ENCODE results near the gene SLC26A8.
"Not testable (repeated sequence)": the region's sequence is repeated elsewhere in the genome, so short reads cannot be mapped to it uniquely, and the experiment has no call there.

The SLC26A8 gene

DNA sequence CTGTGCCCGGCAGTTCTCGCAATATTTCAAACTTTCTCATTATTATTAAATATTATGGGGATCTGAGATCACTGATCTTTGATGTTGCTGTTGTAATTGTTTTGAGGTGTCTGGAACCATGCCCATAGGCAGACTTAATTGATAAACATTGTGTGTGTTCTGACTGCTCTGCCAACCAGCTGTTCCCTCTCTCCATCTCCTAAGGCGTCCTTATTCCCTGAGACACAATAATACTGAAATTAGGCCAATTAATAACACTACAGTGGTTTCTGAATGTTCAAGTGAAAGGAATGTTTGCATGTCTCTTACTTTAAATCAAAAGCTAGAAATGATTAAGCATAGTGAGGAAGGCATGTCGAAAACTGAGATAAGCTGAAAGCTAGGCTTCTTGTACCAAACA lies 10.8 kb upstream of the SLC26A8 start:
- no peaks in the 10 kb centered on the region for H3K4me1 ChIP-seq (ENCODE audit: insufficient read depth, insufficient read length)
- TF ChIP-seq ZNF274 (IDR thresholded peaks at IDR 0.05; ENCODE audit: low read depth, low read length) (no peak), SUZ12 (IDR thresholded peaks at IDR 0.05; ENCODE audit: extremely low read depth, insufficient read depth, insufficient read length) (no peak), YY1 (IDR thresholded peaks at IDR 0.05; ENCODE audit: insufficient read depth, insufficient read length) (no peak)
- no peak overlapping the region for H3K4me3 ChIP-seq (ENCODE audit: insufficient read length, low read depth)
- no peaks in the 10 kb centered on the region for H3K36me3 ChIP-seq (ENCODE audit: insufficient read depth, insufficient read length, low read length)
- no peak for DNase-seq (ENCODE audit: low read depth, low spot score)
- H3K9me3 ChIP-seq (ENCODE audit: insufficient read depth, low read length) = no peaks in the 10 kb centered on the region
- no peaks in the 10 kb centered on the region for H3K27me3 ChIP-seq (ENCODE audit: insufficient read depth, insufficient read length)
- no peak overlapping the region for H3K9ac ChIP-seq (ENCODE audit: insufficient read length, low read depth)

DNA sequence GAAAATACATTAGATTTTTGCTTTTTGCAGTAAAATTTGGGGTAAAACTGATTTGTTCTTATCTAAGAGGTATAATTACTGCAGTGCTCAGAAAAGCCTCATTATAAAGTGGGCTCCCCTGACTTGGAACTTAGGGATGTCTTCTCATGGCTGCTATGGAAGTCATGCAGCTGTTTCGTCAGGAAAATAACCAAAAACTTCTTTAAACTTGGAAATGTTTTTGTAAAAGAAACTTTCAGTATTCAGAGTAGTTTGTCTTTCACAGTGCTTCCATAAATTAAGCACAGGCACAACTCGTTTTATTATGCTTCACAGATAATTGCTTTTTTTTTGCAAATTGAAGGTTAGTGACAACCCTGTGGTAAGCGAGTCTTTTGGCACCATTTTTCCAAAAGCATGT lies 10.0 kb upstream of the SLC26A8 start:
- no peaks in the 10 kb centered on the region for H3K27me3 ChIP-seq (ENCODE audit: insufficient read depth, insufficient read length)
- no peaks in the 10 kb centered on the region for H3K4me1 ChIP-seq (ENCODE audit: insufficient read depth, insufficient read length)
- H3K4me3 ChIP-seq (ENCODE audit: insufficient read length, low read depth) = no peak overlapping the region
- DNase-seq (ENCODE audit: low read depth, low spot score) = no peak
- no peaks in the 10 kb centered on the region for H3K36me3 ChIP-seq (ENCODE audit: insufficient read depth, insufficient read length, low read length)
- no peaks in the 10 kb centered on the region for H3K9me3 ChIP-seq (ENCODE audit: insufficient read depth, low read length)
- no peak overlapping the region for H3K9ac ChIP-seq (ENCODE audit: insufficient read length, low read depth)
- TF ChIP-seq YY1 (IDR thresholded peaks at IDR 0.05; ENCODE audit: insufficient read depth, insufficient read length) (no peak), SUZ12 (IDR thresholded peaks at IDR 0.05; ENCODE audit: extremely low read depth, insufficient read depth, insufficient read length) (no peak), ZNF274 (IDR thresholded peaks at IDR 0.05; ENCODE audit: low read depth, low read length) (no peak)

DNA sequence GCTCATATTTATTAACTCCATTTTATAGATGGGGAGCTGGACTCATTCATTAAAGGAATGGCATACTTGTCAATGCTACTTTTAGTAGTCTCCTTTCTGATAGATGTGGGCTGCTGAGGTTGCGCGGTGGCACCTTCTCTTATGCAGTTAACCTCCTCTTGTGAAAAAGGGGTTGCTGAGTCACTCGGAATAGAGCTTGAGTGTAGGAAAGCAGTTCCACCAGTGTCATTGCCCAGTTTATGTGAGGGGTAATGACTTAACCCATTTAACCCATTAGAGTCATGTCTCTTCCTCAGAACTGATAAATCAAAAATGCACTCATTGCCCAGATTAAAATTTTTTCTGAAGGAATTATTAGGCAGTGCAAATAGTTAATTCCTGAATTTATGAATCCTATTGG lies 9.5 kb upstream of the SLC26A8 start:
- TF ChIP-seq ZNF274 (IDR thresholded peaks at IDR 0.05; ENCODE audit: low read depth, low read length) (no peak), YY1 (IDR thresholded peaks at IDR 0.05; ENCODE audit: insufficient read depth, insufficient read length) (no peak), SUZ12 (IDR thresholded peaks at IDR 0.05; ENCODE audit: extremely low read depth, insufficient read depth, insufficient read length) (no peak)
- no peak overlapping the region for H3K9ac ChIP-seq (ENCODE audit: insufficient read length, low read depth)
- no peaks in the 10 kb centered on the region for H3K9me3 ChIP-seq (ENCODE audit: insufficient read depth, low read length)
- no peaks in the 10 kb centered on the region for H3K4me1 ChIP-seq (ENCODE audit: insufficient read depth, insufficient read length)
- no peaks in the 10 kb centered on the region for H3K36me3 ChIP-seq (ENCODE audit: insufficient read depth, insufficient read length, low read length)
- no peak overlapping the region for H3K4me3 ChIP-seq (ENCODE audit: insufficient read length, low read depth)
- no peak for DNase-seq (ENCODE audit: low read depth, low spot score)
- no peaks in the 10 kb centered on the region for H3K27me3 ChIP-seq (ENCODE audit: insufficient read depth, insufficient read length)

DNA sequence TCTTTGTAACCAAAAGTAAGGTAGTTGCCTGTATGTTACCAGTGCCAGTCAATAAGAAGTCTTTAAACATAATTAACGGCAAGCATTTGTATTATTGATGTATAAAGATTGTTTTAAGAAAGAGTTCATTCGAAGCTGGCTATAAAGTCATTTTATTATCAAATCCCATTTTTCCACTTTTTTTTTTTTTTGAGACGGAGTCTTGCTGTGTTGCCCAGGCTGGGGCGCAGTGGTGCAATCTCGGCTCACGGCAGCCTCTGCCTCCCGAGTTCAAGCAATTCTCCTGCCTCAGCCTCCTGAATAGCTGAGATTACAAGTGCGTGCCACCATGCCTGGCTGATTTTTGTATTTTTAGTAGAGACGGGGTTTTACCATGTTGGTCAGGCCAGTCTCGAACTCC lies 8.7 kb upstream of the SLC26A8 start:
- H3K27me3 ChIP-seq (ENCODE audit: insufficient read depth, insufficient read length); H3K4me1 ChIP-seq (ENCODE audit: insufficient read depth, insufficient read length); H3K4me3 ChIP-seq (ENCODE audit: insufficient read length, low read depth); H3K9ac ChIP-seq (ENCODE audit: insufficient read length, low read depth); H3K9me3 ChIP-seq (ENCODE audit: insufficient read depth, low read length); H3K36me3 ChIP-seq (ENCODE audit: insufficient read depth, insufficient read length, low read length); DNase-seq (ENCODE audit: low read depth, low spot score): not testable (repeated sequence)

DNA sequence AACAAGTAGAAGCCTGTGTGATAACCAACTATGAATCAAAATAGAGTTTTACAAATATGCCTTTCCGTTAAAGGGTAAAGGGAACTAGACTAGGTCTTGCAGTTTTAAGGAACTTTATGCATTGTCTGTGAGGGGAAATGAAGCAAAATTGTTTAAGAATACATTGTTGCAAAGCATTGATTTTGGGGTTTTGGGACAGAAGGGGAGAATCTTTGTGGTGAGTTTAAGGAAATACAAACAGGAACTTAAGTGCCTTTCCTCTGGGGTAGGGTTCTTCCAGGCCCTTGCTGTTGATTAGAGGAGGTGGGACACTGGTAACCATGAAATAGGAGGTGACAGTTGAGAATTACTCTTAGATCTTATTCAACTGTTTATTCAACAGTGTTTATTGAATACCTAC lies 7.8 kb upstream of the SLC26A8 start:
- DNase-seq (ENCODE audit: low read depth, low spot score) = no peak
- Histone ChIP-seq H3K9me3 (ENCODE audit: insufficient read depth, low read length) (no peaks in the 10 kb centered on the region), H3K27me3 (ENCODE audit: insufficient read depth, insufficient read length) (no peaks in the 10 kb centered on the region), H3K36me3 (ENCODE audit: insufficient read depth, insufficient read length, low read length) (no peaks in the 10 kb centered on the region), H3K9ac (ENCODE audit: insufficient read length, low read depth) (no peak overlapping the region), H3K4me3 (ENCODE audit: insufficient read length, low read depth) (no peak overlapping the region), H3K4me1 (ENCODE audit: insufficient read depth, insufficient read length) (no peaks in the 10 kb centered on the region)
- TF ChIP-seq SUZ12 (IDR thresholded peaks at IDR 0.05; ENCODE audit: extremely low read depth, insufficient read depth, insufficient read length) (no peak), ZNF274 (IDR thresholded peaks at IDR 0.05; ENCODE audit: low read depth, low read length) (no peak), YY1 (IDR thresholded peaks at IDR 0.05; ENCODE audit: insufficient read depth, insufficient read length) (no peak)

DNA sequence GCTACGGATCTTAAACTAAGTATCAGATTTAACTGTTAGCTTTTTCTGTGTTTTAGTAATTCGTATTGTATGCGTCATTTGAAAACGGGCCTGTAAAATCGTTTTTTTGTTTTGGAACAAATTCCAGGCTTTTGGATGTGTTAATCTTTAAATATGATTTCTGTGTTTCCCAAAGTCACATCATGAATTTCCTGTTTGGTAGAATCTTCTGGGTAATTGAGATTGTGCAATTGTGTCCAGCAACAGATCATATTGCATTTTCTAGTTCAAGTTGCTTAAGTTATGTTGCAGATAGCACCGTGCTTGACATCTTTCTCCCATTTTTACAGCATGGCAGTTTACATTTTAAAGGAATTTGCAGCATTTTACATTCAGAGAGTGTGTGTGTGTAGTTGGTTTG lies 5.0 kb upstream of the SLC26A8 start:
- Histone ChIP-seq H3K9me3 (ENCODE audit: insufficient read depth, low read length) (no peaks in the 10 kb centered on the region), H3K4me3 (ENCODE audit: insufficient read length, low read depth) (peak overlapping the region; percentile 98), H3K36me3 (ENCODE audit: insufficient read depth, insufficient read length, low read length) (no peaks in the 10 kb centered on the region), H3K27me3 (ENCODE audit: insufficient read depth, insufficient read length) (no peaks in the 10 kb centered on the region), H3K4me1 (ENCODE audit: insufficient read depth, insufficient read length) (peaks cover 5% of the 10 kb centered on the region), H3K9ac (ENCODE audit: insufficient read length, low read depth) (peak overlapping the region; percentile 99)
- TF ChIP-seq ZNF274 (IDR thresholded peaks at IDR 0.05; ENCODE audit: low read depth, low read length) = no peak
- TF ChIP-seq SUZ12 (IDR thresholded peaks at IDR 0.05; ENCODE audit: extremely low read depth, insufficient read depth, insufficient read length) = no peak
- no peak for TF ChIP-seq YY1 (IDR thresholded peaks at IDR 0.05; ENCODE audit: insufficient read depth, insufficient read length)
- no peak for DNase-seq (ENCODE audit: low read depth, low spot score)

DNA sequence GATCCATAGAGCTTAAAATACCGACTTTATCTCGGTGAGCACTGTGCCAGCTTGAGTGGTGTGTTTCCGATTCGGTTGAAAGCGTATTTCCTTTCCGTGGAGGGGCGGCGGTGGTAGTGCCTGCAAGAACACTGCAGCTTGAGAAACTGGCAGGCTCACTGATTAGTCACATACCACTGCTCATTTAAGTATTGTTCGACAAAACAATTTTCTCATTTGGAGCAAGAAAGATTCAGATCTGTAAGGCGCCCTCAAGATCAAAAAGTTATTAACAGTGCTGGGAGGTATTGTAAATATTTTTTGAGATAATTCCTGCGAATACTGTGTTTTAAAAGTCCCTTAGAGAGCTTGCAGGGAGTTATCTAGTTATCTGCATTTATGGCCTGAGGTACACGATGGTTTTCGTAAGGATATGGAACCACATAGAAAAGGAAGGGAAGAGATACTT lies 4.5 kb upstream of the SLC26A8 start:
- TF ChIP-seq YY1 (IDR thresholded peaks at IDR 0.05; ENCODE audit: insufficient read depth, insufficient read length) = no peak
- TF ChIP-seq SUZ12 (IDR thresholded peaks at IDR 0.05; ENCODE audit: extremely low read depth, insufficient read depth, insufficient read length) = no peak
- no peak for TF ChIP-seq ZNF274 (IDR thresholded peaks at IDR 0.05; ENCODE audit: low read depth, low read length)
- H3K4me1 ChIP-seq (ENCODE audit: insufficient read depth, insufficient read length) = peaks cover 5% of the 10 kb centered on the region
- no peaks in the 10 kb centered on the region for H3K27me3 ChIP-seq (ENCODE audit: insufficient read depth, insufficient read length)
- DNase-seq (ENCODE audit: low read depth, low spot score) = no peak
- H3K9me3 ChIP-seq (ENCODE audit: insufficient read depth, low read length) = no peaks in the 10 kb centered on the region
- no peaks in the 10 kb centered on the region for H3K36me3 ChIP-seq (ENCODE audit: insufficient read depth, insufficient read length, low read length)
- peak overlapping the region; percentile 98 for H3K4me3 ChIP-seq (ENCODE audit: insufficient read length, low read depth)
- peak overlapping the region; percentile 99 for H3K9ac ChIP-seq (ENCODE audit: insufficient read length, low read depth)

All from NT2/D1 (cell line).